GM23338 (cell line): ENCODE data around the gene FHL1. TPM values are rescaled to one million over a fixed set of nuclear protein-coding genes. Genes with fewer than 3 reads are reported as not detected.

ENCODE experiments used
- ATAC-seq: fragments of 200-7000 bp; cut with Tn5 transposase; 3 replicates; pipeline ENCODE4 v1.9.1; 2020
- DNase-seq: peaks from one replicate; pipeline ENCODE4 v3.0.0-alpha.2; 2015; ENCODE audit warnings: low spot score
- H2AFZ ChIP-seq: fragments of 200-600 bp; sonication (generic); 2 replicates; pipeline ENCODE4 v1.8.0; 2016; ENCODE audit warnings: antibody characterized with exemption, mild to moderate bottlenecking, moderate library complexity
- H3F3A ChIP-seq: fragments of 200-600 bp; sonication (generic); replicated peaks from 2 replicates; pipeline ENCODE4 v1.8.0; 2017; ENCODE audit warnings: antibody characterized with exemption, mixed run types, low read depth
- H3K27ac ChIP-seq: fragments of 200-600 bp; sonication (generic); 2 replicates; pipeline ENCODE4 v1.6.1; 2016; ENCODE audit warnings: low read depth
- H3K27me3 ChIP-seq: fragments of 200-600 bp; sonication (generic); 2 replicates; pipeline ENCODE4 v1.8.0; 2016; ENCODE audit warnings: mild to moderate bottlenecking, mixed run types, moderate library complexity; ENCODE audit not compliant: insufficient read depth
- H3K36me3 ChIP-seq: fragments of 200-600 bp; sonication (generic); 2 replicates; pipeline ENCODE4 v1.8.0; 2016; ENCODE audit warnings: mild to moderate bottlenecking; ENCODE audit not compliant: insufficient read depth
- H3K4me1 ChIP-seq: fragments of 200-600 bp; sonication (generic); 2 replicates; pipeline ENCODE4 v1.8.0; 2016; ENCODE audit warnings: mild to moderate bottlenecking, moderate library complexity; ENCODE audit not compliant: insufficient read depth
- H3K4me2 ChIP-seq: fragments of 200-600 bp; sonication (generic); 2 replicates; pipeline ENCODE4 v1.7.1; 2017; ENCODE audit warnings: mixed run types
- H3K4me3 ChIP-seq: fragments of 200-600 bp; sonication (generic); 2 replicates; pipeline ENCODE4 v1.6.1; 2016; ENCODE audit warnings: mixed run types
- H3K79me2 ChIP-seq: fragments of 200-600 bp; sonication (generic); replicated peaks from 2 replicates; pipeline ENCODE4 v1.8.0; 2017; ENCODE audit warnings: mild to moderate bottlenecking; ENCODE audit not compliant: insufficient read depth
- H3K9me2 ChIP-seq: fragments of 200-600 bp; sonication (generic); 2 replicates; pipeline ENCODE4 v1.8.0; 2017; ENCODE audit not compliant: insufficient read depth
- H4K20me1 ChIP-seq: fragments of 200-600 bp; sonication (generic); replicated peaks from 2 replicates; pipeline ENCODE4 v1.8.0; 2017; ENCODE audit warnings: mild to moderate bottlenecking; ENCODE audit not compliant: insufficient read depth
- H3K27ac Mint-ChIP-seq: 2 replicates; pipeline ENCODE4 v1.8.0; 2020; ENCODE audit warnings: inconsistent platforms, mild to moderate bottlenecking, moderate library complexity, mixed read lengths
- H3K27me3 Mint-ChIP-seq: 3 replicates; pipeline ENCODE4 v1.8.0; 2022; ENCODE audit warnings: low read depth, mild to moderate bottlenecking, moderate library complexity, mixed read lengths, inconsistent platforms; ENCODE audit not compliant: insufficient read depth, poor library complexity
- H3K36me3 Mint-ChIP-seq: 3 replicates; pipeline ENCODE4 v1.8.0; 2021; ENCODE audit warnings: low read depth, mild to moderate bottlenecking, inconsistent platforms, moderate library complexity, mixed read lengths
- H3K4me1 Mint-ChIP-seq: 3 replicates; pipeline ENCODE4 v1.8.0; 2020; ENCODE audit warnings: mild to moderate bottlenecking, inconsistent platforms, mixed read lengths
- H3K4me3 Mint-ChIP-seq: 3 replicates; pipeline ENCODE4 v1.8.0; 2021; ENCODE audit warnings: moderate library complexity, mild to moderate bottlenecking, inconsistent platforms, mixed read lengths
- H3K9me3 Mint-ChIP-seq: 3 replicates; pipeline ENCODE4 v1.8.0; 2020; ENCODE audit warnings: moderate library complexity, mild to moderate bottlenecking, inconsistent platforms, mixed read lengths
- CREB1 ChIP-seq: fragments of 250-450 bp; sonication (Bioruptor Pico); IDR thresholded peaks from 2 replicates; pipeline ENCODE4 v1.5.0; 2020; ENCODE audit warnings: low read depth, mild to moderate bottlenecking, moderate library complexity
- CTCF ChIP-seq, 2 experiments: fragments of 200-600 bp in 1 of 2; sonication (generic) in 1 of 2; conservative IDR thresholded peaks; 2 replicates each; pipeline versions ENCODE4 v1.5.1 to v1.6.1; 2016 to 2017; ENCODE audit warnings: antibody characterized with exemption in 2 of 2, low read depth in 2 of 2, mild to moderate bottlenecking in 2 of 2, moderate library complexity in 1 of 2
- ETS1 ChIP-seq: IDR thresholded peaks from 2 replicates; pipeline ENCODE4 v1.6.1; 2016; ENCODE audit warnings: antibody characterized with exemption
- EZH2 ChIP-seq: fragments of 200-600 bp; sonication (generic); IDR thresholded peaks from one replicate; pipeline ENCODE4 v1.8.0; 2017; ENCODE audit warnings: antibody characterized with exemption, mild to moderate bottlenecking, low read depth; ENCODE audit not compliant: unreplicated experiment
- EZH2phosphoT487 ChIP-seq: fragments of 200-600 bp; sonication (generic); IDR thresholded peaks from one replicate; pipeline ENCODE4 v1.8.1; 2018; ENCODE audit warnings: antibody characterized with exemption; ENCODE audit not compliant: unreplicated experiment
- POLR2AphosphoS5 ChIP-seq: IDR thresholded peaks from 2 replicates; pipeline ENCODE4 v1.6.1; 2016; ENCODE audit warnings: antibody characterized with exemption, low read depth
- REST ChIP-seq: IDR thresholded peaks from one replicate; pipeline ENCODE4 v1.6.1; 2018; ENCODE audit warnings: antibody characterized with exemption; ENCODE audit not compliant: unreplicated experiment
- STAT1 ChIP-seq: IDR thresholded peaks from one replicate; pipeline ENCODE4 v1.6.1; 2016; ENCODE audit warnings: antibody characterized with exemption; ENCODE audit not compliant: unreplicated experiment
- ZNF114 ChIP-seq: fragments of 250-450 bp; sonication (Bioruptor Pico); IDR thresholded peaks from 2 replicates; pipeline ENCODE4 v1.5.0; 2020; ENCODE audit warnings: mild to moderate bottlenecking, moderate library complexity
- ZNF331 ChIP-seq: fragments of 250-450 bp; sonication (Bioruptor Pico); IDR thresholded peaks from 2 replicates; pipeline ENCODE4 v1.5.0; 2020; ENCODE audit warnings: low read depth, mild to moderate bottlenecking, moderate library complexity
- ZNF462 ChIP-seq: fragments of 250-450 bp; sonication (Bioruptor Pico); IDR thresholded peaks from 2 replicates; pipeline ENCODE4 v1.5.0; 2020; ENCODE audit warnings: mild to moderate bottlenecking, moderate library complexity
- polyA plus RNA-seq: library from polyadenylated mRNA; unstranded; fragments of >200 nt; fragmentation: Nextera tagmentation; extraction: Ambion mirVana; gene quantifications from 2 replicates; pipeline ENCODE4 v1.2.1, GENCODE V29; 2016
- total RNA-seq: library from RNA; depleted of rRNA; stranded (reverse); fragments of >200 nt; shearing (Covaris generic); gene quantifications from 2 replicates; pipeline ENCODE4 v1.2.3, GENCODE V29; 2014

Gene FHL1
- total and polyA plus RNA-seq, 2 experiments from 2014 or later = 47.9 to 60.4 TPM

GRCh38 chrX:136147976-136148375 is 643 bp downstream of the FHL1 start:
- H3K27ac ChIP-seq = no peak overlapping the region

More at GRCh38 chrX:136147976-136148375, 643 bp downstream of the FHL1 start:
- peaks cover 3% of the 10 kb centered on the region; the same call in 1 of the 3 replicates for H3K9me3 Mint-ChIP-seq
- peaks cover 18% of the 10 kb centered on the region for H3K27me3 Mint-ChIP-seq
- H3K36me3 Mint-ChIP-seq = no peaks in the 10 kb centered on the region
- Histone ChIP-seq H3K36me3 (no peaks in the 10 kb centered on the region), H3F3A (no peaks in the 10 kb centered on the region), H4K20me1 (no peaks in the 10 kb centered on the region; the same call in 1 of the 2 replicates), H3K27me3 (peaks cover 23% of the 10 kb centered on the region), H3K9me2 (no peaks in the 10 kb centered on the region), H3K4me3 (peak overlapping the region; percentile 59), H3K4me2 (peak overlapping the region; percentile 80), H3K79me2 (peaks cover 43% of the 10 kb centered on the region), H2AFZ (no peak overlapping the region), H3K4me1 (peaks cover 6% of the 10 kb centered on the region; the same call in 1 of the 2 replicates)
- H3K4me3 Mint-ChIP-seq = peak overlapping the region; percentile 75
- no peak overlapping the region for H3K27ac Mint-ChIP-seq
- ATAC-seq = peak; percentile 15
- TF ChIP-seq EZH2phosphoT487 (no peak), POLR2AphosphoS5 (no peak), ZNF114 (CRISPR knock-in tag) (no peak), CTCF (conservative IDR thresholded peaks at IDR 0.05; ENCODE audit: low read depth in 2 of 2) (no peak), ZNF331 (CRISPR knock-in tag) (no peak), REST (no peak), ETS1 (no peak), EZH2 (no peak), CREB1 (CRISPR knock-in tag) (no peak), ZNF462 (CRISPR knock-in tag) (no peak), STAT1 (no peak)
- DNase-seq = peak; percentile 39
- H3K4me1 Mint-ChIP-seq = peaks cover 14% of the 10 kb centered on the region
